ENCODE results near the gene SLC30A7.

DNA sequence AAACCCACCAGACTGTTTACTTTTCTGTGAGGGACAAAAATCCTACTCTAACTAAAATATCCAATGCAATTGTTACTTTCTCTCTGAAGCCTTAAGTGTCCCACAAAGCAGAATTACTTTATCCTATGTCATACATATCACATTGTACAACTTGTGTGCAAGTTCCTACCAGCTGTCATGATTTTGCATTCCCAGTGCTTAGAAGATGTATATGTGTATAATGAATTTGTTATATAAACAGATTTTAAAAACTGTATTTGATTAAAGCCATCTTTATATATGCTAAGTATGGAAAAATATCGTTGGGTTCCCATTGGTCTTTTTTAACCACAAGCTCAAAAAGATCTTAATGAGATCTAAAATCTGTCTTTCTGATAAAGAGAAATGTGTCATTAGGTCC is 72.7 kb downstream of the SLC30A7 start:
- TF ChIP-seq, protein P1, sequence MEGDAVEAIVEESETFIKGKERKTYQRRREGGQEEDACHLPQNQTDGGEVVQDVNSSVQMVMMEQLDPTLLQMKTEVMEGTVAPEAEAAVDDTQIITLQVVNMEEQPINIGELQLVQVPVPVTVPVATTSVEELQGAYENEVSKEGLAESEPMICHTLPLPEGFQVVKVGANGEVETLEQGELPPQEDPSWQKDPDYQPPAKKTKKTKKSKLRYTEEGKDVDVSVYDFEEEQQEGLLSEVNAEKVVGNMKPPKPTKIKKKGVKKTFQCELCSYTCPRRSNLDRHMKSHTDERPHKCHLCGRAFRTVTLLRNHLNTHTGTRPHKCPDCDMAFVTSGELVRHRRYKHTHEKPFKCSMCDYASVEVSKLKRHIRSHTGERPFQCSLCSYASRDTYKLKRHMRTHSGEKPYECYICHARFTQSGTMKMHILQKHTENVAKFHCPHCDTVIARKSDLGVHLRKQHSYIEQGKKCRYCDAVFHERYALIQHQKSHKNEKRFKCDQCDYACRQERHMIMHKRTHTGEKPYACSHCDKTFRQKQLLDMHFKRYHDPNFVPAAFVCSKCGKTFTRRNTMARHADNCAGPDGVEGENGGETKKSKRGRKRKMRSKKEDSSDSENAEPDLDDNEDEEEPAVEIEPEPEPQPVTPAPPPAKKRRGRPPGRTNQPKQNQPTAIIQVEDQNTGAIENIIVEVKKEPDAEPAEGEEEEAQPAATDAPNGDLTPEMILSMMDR (IDR thresholded peaks at IDR 0.05) = no peak
- TF ChIP-seq POLR2A (IDR thresholded peaks at IDR 0.05) = no peak

All from lower leg skin (tissue), 3 donors.